GM12891 (cell line): ENCODE measurements around the gene TMC1.

Source experiments
- DNase-seq: peaks from one replicate; pipeline ENCODE4 v3.0.0; 2011; ENCODE audit warnings: low spot score; ENCODE audit not compliant: insufficient read length
- FAIRE-seq: peaks from 2 replicates; lab custom pipeline; 2011; peaks lifted over from hg19 to GRCh38; lab: Jason Lieb, UNC
- PAX5 ChIP-seq: IDR thresholded peaks from 2 replicates; pipeline ENCODE4 v1.6.1; 2011; ENCODE audit warnings: low read length, moderate library complexity, mild to moderate bottlenecking; ENCODE audit not compliant: insufficient read depth, severe bottlenecking
- POLR2A ChIP-seq: IDR thresholded peaks from 2 replicates; pipeline ENCODE4 v1.6.1; 2011; ENCODE audit warnings: low read depth, low read length, control low read depth
- POLR2AphosphoS5 ChIP-seq: IDR thresholded peaks from 2 replicates; pipeline ENCODE4 v1.6.1; 2011; ENCODE audit warnings: low read depth, low read length, control low read depth
- POU2F2 ChIP-seq: IDR thresholded peaks from 2 replicates; pipeline ENCODE4 v1.6.1; 2011; ENCODE audit warnings: low read depth, mild to moderate bottlenecking, control low read depth, low read length, moderate library complexity
- SPI1 ChIP-seq: IDR thresholded peaks from 2 replicates; pipeline ENCODE4 v1.6.1; 2011; ENCODE audit warnings: low read depth, low read length, control low read depth
- TAF1 ChIP-seq: IDR thresholded peaks from 2 replicates; pipeline ENCODE4 v1.6.1; 2011; ENCODE audit warnings: low read depth, low read length, control low read depth

The TMC1 gene

GRCh38 chr9:72863456-72864094 is 342.2 kb downstream of the TMC1 start:
- FAIRE-seq (no peak), DNase-seq (no peak)
- TF ChIP-seq TAF1 = no peak
- TF ChIP-seq PAX5 = no peak
- no peak for TF ChIP-seq SPI1
- no peak for TF ChIP-seq POU2F2
- TF ChIP-seq POLR2A = no peak
- no peak for TF ChIP-seq POLR2AphosphoS5

- FAIRE-seq = no peak
- no peak for DNase-seq
- TF ChIP-seq PAX5 (no peak), SPI1 (no peak), POLR2A (no peak), POLR2AphosphoS5 (no peak), TAF1 (no peak), POU2F2 (no peak)
Observed at GRCh38 chr9:72864327-72864726, 342.9 kb downstream of the TMC1 start.

GRCh38 chr9:72871685-72872084 is 350.3 kb downstream of the TMC1 start:
- no peak for TF ChIP-seq SPI1
- TF ChIP-seq POLR2A = no peak
- no peak for TF ChIP-seq PAX5
- no peak for TF ChIP-seq TAF1
- TF ChIP-seq POLR2AphosphoS5 = no peak
- TF ChIP-seq POU2F2 = no peak

GRCh38 chr9:72872718-72873117 is 351.3 kb downstream of the TMC1 start:
- no peak for DNase-seq
- FAIRE-seq = no peak
- TF ChIP-seq POLR2AphosphoS5 (no peak), POU2F2 (no peak), PAX5 (no peak), TAF1 (no peak), POLR2A (no peak), SPI1 (no peak)

More at GRCh38 chr9:72871685-72872084, 350.3 kb downstream of the TMC1 start:
- DNase-seq = no peak
- no peak for FAIRE-seq

GRCh38 chr9:72873456-72873855 is 352.0 kb downstream of the TMC1 start:
- DNase-seq (no peak), FAIRE-seq (no peak)
- TF ChIP-seq TAF1 = no peak
- no peak for TF ChIP-seq POU2F2
- TF ChIP-seq POLR2AphosphoS5 = no peak
- TF ChIP-seq PAX5 = no peak
- no peak for TF ChIP-seq SPI1
- no peak for TF ChIP-seq POLR2A

GRCh38 chr9:72874344-72874743 is 352.9 kb downstream of the TMC1 start:
- FAIRE-seq (no peak), DNase-seq (no peak)
- TF ChIP-seq PAX5 (no peak), SPI1 (no peak), POLR2A (no peak), POLR2AphosphoS5 (no peak), POU2F2 (no peak), TAF1 (no peak)

GRCh38 chr9:72875221-72875620 is 353.8 kb downstream of the TMC1 start:
- TF ChIP-seq TAF1 (no peak), PAX5 (no peak), POLR2AphosphoS5 (no peak), SPI1 (no peak), POLR2A (no peak), POU2F2 (no peak)
- no peak for DNase-seq

GRCh38 chr9:72880821-72881220 is 359.4 kb downstream of the TMC1 start:
- no peak for DNase-seq
- FAIRE-seq = no peak
- TF ChIP-seq POLR2A (no peak), POU2F2 (no peak), PAX5 (no peak), SPI1 (no peak), TAF1 (no peak), POLR2AphosphoS5 (no peak)

More at GRCh38 chr9:72875221-72875620, 353.8 kb downstream of the TMC1 start:
- FAIRE-seq = no peak

- no peak for TF ChIP-seq PAX5
- no peak for TF ChIP-seq TAF1
- TF ChIP-seq POU2F2 = no peak
- no peak for TF ChIP-seq POLR2AphosphoS5
- TF ChIP-seq POLR2A = no peak
- no peak for TF ChIP-seq SPI1
- no peak for FAIRE-seq
- DNase-seq = no peak
Observed at GRCh38 chr9:72882117-72882775, 360.8 kb downstream of the TMC1 start.
